Muscle of leg (tissue), 16 donors: ENCODE data around the gene GBX2. TPM values are rescaled to one million over a fixed set of nuclear protein-coding genes. Genes with fewer than 3 reads are reported as not detected.

ENCODE experiments used
- DNase-seq: peaks from one replicate; pipeline ENCODE4 v3.0.0; 2013
- H3K27ac ChIP-seq: one replicate; pipeline ENCODE4 v1.5.1; 2013; ENCODE audit warnings: mild to moderate bottlenecking, low read length, control low read depth
- H3K27me3 ChIP-seq: one replicate; pipeline ENCODE4 v1.6.1; 2013; ENCODE audit warnings: low read length; ENCODE audit not compliant: control insufficient read depth, insufficient read depth
- H3K36me3 ChIP-seq: one replicate; pipeline ENCODE4 v1.6.1; 2013; ENCODE audit warnings: low read length; ENCODE audit not compliant: control insufficient read depth, insufficient read depth
- H3K4me1 ChIP-seq: one replicate; pipeline ENCODE4 v1.6.1; 2013; ENCODE audit warnings: low read length; ENCODE audit not compliant: control insufficient read depth, insufficient read depth
- H3K4me3 ChIP-seq: one replicate; pipeline ENCODE4 v1.5.1; 2013; ENCODE audit warnings: low read length, control low read depth
- H3K9me3 ChIP-seq: replicated peaks from 2 replicates; pipeline ENCODE4 v1.6.1; 2013; ENCODE audit warnings: low read depth, low read length; ENCODE audit not compliant: control insufficient read depth
- WGBS: methylation state at CpG from one replicate; pipeline ENCODE4 v1.1.5; 2013; ENCODE audit warnings: missing lambda C conversion rate; ENCODE audit not compliant: insufficient coverage; 5-methylcytosine and 5-hydroxymethylcytosine counted together
- long read RNA-seq, 11 donors: transcript quantifications; one replicate each; lab custom pipeline, GENCODE V29; 2026
- polyA plus RNA-seq, 8 donors: library from polyadenylated mRNA; unstranded; fragments of 120-200 nt; gene quantifications; one replicate each; pipeline versions ENCODE4 v1.2.1 to v1.2.3, GENCODE V29; 2013; ENCODE audit warnings: inconsistent platforms in 1 of 8, low replicate concordance in 1 of 8; ENCODE audit not compliant: insufficient read length in 8 of 8, insufficient read depth in 1 of 8
- total RNA-seq: library from RNA; stranded (reverse); fragments of 120-200 nt; gene quantifications from one replicate; pipeline ENCODE4 v1.2.4, GENCODE V29; 2013

The GBX2 gene
- not detected for total RNA-seq
- under 1 TPM in 3 of 8 donors, not detected in 5; 0.10 to 0.15 (median 0.14) TPM for polyA plus RNA-seq
- long read RNA-seq, donor 1, result 0 reads
- long read RNA-seq, donor 2, result 0 reads
- long read RNA-seq, donor 3, result 0 reads
- long read RNA-seq, donor 4, result 0 reads
- long read RNA-seq, donor 5, result 0 reads
- long read RNA-seq, donor 6, result 0 reads
- long read RNA-seq, donor 7, result 0 reads
- long read RNA-seq, donor 8, result 0 reads
- long read RNA-seq, donor 9, result 0 reads
- long read RNA-seq, donor 10, result 0 reads
- long read RNA-seq, donor 11, result 0 reads

- H3K9me3 ChIP-seq, result no peaks in the 10 kb centered on the region
- no peaks in the 10 kb centered on the region for H3K36me3 ChIP-seq
- peaks cover 57% of the 10 kb centered on the region for H3K4me1 ChIP-seq
- H3K4me3 ChIP-seq, result no peak within 1 kb of the TSS
- no peak within 1 kb of the TSS for H3K27ac ChIP-seq
- WGBS, result under 1% methylated on average over 98 of the region's 105 CpGs
- peak; percentile 67 for DNase-seq
- H3K27me3 ChIP-seq, result peaks cover 97% of the 10 kb centered on the region
These were observed at the start of gene GBX2 for GRCh38 chr2:236168110-236169080. Gene GBX2 (minus strand): TSS chr2:236168386. CDS start chr2:236167971, 415 bp downstream.

GRCh38 chr2:236217926-236218325, 49.7 kb upstream of the GBX2 start:
- H3K27ac ChIP-seq, result no peak overlapping the region
- no peak overlapping the region for H3K4me3 ChIP-seq
- DNase-seq, result no peak
- WGBS, result 34% methylated on average over 4 of the region's 4 CpGs
- H3K27me3 ChIP-seq, result peaks cover 28% of the 10 kb centered on the region
- no peaks in the 10 kb centered on the region for H3K9me3 ChIP-seq
- H3K36me3 ChIP-seq, result no peaks in the 10 kb centered on the region
- no peaks in the 10 kb centered on the region for H3K4me1 ChIP-seq

GRCh38 chr2:236216711-236217110, 48.5 kb upstream of the GBX2 start:
- Histone ChIP-seq H3K4me1 (no peaks in the 10 kb centered on the region), H3K9me3 (no peaks in the 10 kb centered on the region), H3K36me3 (no peaks in the 10 kb centered on the region), H3K27me3 (peaks cover 35% of the 10 kb centered on the region), H3K27ac (no peak overlapping the region), H3K4me3 (no peak overlapping the region)
- DNase-seq, result no peak
- 92% methylated on average over 7 of the region's 7 CpGs for WGBS

GRCh38 chr2:236215761-236216333, 47.7 kb upstream of the GBX2 start:
- DNase-seq, result no peak
- H3K4me3 ChIP-seq, result no peak overlapping the region
- H3K4me1 ChIP-seq, result no peaks in the 10 kb centered on the region
- peaks cover 43% of the 10 kb centered on the region for H3K27me3 ChIP-seq
- WGBS, result 92% methylated on average over 12 of the region's 12 CpGs
- no peak overlapping the region for H3K27ac ChIP-seq
- H3K9me3 ChIP-seq, result no peaks in the 10 kb centered on the region
- no peaks in the 10 kb centered on the region for H3K36me3 ChIP-seq

GRCh38 chr2:236215196-236215595, 47.0 kb upstream of the GBX2 start:
- DNase-seq, result no peak
- Histone ChIP-seq H3K9me3 (no peaks in the 10 kb centered on the region), H3K27ac (no peak overlapping the region), H3K36me3 (no peaks in the 10 kb centered on the region), H3K27me3 (peaks cover 45% of the 10 kb centered on the region), H3K4me3 (no peak overlapping the region), H3K4me1 (no peaks in the 10 kb centered on the region)
- WGBS, result 90% methylated on average over 4 of the region's 6 CpGs

- WGBS, result 26% methylated on average over 89 of the region's 92 CpGs
These were observed 46.3 kb upstream of the GBX2 start for GRCh38 chr2:236214376-236214995.

GRCh38 chr2:236211296-236211695, 43.1 kb upstream of the GBX2 start:
- Histone ChIP-seq H3K27me3 (peaks cover 55% of the 10 kb centered on the region), H3K4me1 (no peaks in the 10 kb centered on the region), H3K36me3 (no peaks in the 10 kb centered on the region), H3K9me3 (peaks cover 1% of the 10 kb centered on the region), H3K27ac (no peak overlapping the region), H3K4me3 (no peak overlapping the region)
- DNase-seq, result no peak
- WGBS, result 90% methylated on average over 22 of the region's 25 CpGs

More at GRCh38 chr2:236214376-236214995, 46.3 kb upstream of the GBX2 start:
- Histone ChIP-seq H3K27me3 (peaks cover 47% of the 10 kb centered on the region), H3K27ac (no peak overlapping the region), H3K4me1 (no peaks in the 10 kb centered on the region), H3K4me3 (no peak overlapping the region), H3K36me3 (no peaks in the 10 kb centered on the region), H3K9me3 (no peaks in the 10 kb centered on the region)
- no peak for DNase-seq

- Histone ChIP-seq H3K36me3 (no peaks in the 10 kb centered on the region), H3K4me1 (no peaks in the 10 kb centered on the region), H3K27me3 (peaks cover 49% of the 10 kb centered on the region), H3K4me3 (no peak overlapping the region), H3K9me3 (peaks cover 4% of the 10 kb centered on the region), H3K27ac (no peak overlapping the region)
- no peak for DNase-seq
- WGBS, result 39% methylated on average over 6 of the region's 8 CpGs
These were observed 42.4 kb upstream of the GBX2 start for GRCh38 chr2:236210536-236210935.

- no peak overlapping the region for H3K4me3 ChIP-seq
- H3K36me3 ChIP-seq, result no peaks in the 10 kb centered on the region
- no peaks in the 10 kb centered on the region for H3K4me1 ChIP-seq
- DNase-seq, result no peak
- no CpG with 5 or more reads among the region's 5 CpGs for WGBS
- peaks cover 44% of the 10 kb centered on the region for H3K27me3 ChIP-seq
- no peak overlapping the region for H3K27ac ChIP-seq
- H3K9me3 ChIP-seq, result peaks cover 6% of the 10 kb centered on the region
These were observed 41.8 kb upstream of the GBX2 start for GRCh38 chr2:236209996-236210395.
